22Rv1 (cell line): ENCODE data around the gene RMND5B.

ENCODE experiments used
- H3K27ac ChIP-seq: fragments of 450-650 bp; 2 replicates; pipeline ENCODE4 v1.5.1; 2017
- ZFX ChIP-seq: fragments of 450-650 bp; IDR thresholded peaks from 2 replicates; pipeline ENCODE4 v1.6.1; 2017; ENCODE audit warnings: antibody characterized with exemption, borderline replicate concordance
- TF ChIP-seq, protein P1 (sequence below): fragments of 450-650 bp; IDR thresholded peaks from 2 replicates; pipeline ENCODE4 v1.5.1; 2017; ENCODE audit warnings: mild to moderate bottlenecking

Gene RMND5B

DNA sequence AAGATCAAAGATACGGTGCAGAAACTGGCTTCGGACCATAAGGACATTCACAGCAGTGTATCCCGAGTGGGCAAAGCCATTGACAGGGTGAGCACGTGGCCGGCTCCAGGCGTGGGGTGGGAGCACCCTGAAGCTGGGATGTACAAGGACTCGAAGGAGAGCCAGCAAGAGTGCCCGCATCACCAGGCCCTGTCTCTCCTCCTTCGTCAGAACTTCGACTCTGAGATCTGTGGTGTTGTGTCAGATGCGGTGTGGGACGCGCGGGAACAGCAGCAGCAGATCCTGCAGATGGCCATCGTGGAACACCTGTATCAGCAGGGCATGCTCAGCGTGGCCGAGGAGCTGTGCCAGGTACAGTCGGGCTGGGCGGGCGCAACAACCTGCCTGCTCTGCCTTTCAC lies 11.8 kb downstream of the RMND5B start:
- TF ChIP-seq, protein P1, sequence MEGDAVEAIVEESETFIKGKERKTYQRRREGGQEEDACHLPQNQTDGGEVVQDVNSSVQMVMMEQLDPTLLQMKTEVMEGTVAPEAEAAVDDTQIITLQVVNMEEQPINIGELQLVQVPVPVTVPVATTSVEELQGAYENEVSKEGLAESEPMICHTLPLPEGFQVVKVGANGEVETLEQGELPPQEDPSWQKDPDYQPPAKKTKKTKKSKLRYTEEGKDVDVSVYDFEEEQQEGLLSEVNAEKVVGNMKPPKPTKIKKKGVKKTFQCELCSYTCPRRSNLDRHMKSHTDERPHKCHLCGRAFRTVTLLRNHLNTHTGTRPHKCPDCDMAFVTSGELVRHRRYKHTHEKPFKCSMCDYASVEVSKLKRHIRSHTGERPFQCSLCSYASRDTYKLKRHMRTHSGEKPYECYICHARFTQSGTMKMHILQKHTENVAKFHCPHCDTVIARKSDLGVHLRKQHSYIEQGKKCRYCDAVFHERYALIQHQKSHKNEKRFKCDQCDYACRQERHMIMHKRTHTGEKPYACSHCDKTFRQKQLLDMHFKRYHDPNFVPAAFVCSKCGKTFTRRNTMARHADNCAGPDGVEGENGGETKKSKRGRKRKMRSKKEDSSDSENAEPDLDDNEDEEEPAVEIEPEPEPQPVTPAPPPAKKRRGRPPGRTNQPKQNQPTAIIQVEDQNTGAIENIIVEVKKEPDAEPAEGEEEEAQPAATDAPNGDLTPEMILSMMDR, result no peak
- H3K27ac ChIP-seq, result no peak overlapping the region

GRCh38 chr5:178143246-178143645 lies 12.4 kb downstream of the RMND5B start:
- H3K27ac ChIP-seq, result no peak overlapping the region
- TF ChIP-seq, protein P1, result no peak
- no peak for TF ChIP-seq ZFX

GRCh38 chr5:178143901-178144300 lies 13.1 kb downstream of the RMND5B start:
- no peak overlapping the region for H3K27ac ChIP-seq
- no peak for TF ChIP-seq ZFX
- TF ChIP-seq, protein P1, result no peak

DNA sequence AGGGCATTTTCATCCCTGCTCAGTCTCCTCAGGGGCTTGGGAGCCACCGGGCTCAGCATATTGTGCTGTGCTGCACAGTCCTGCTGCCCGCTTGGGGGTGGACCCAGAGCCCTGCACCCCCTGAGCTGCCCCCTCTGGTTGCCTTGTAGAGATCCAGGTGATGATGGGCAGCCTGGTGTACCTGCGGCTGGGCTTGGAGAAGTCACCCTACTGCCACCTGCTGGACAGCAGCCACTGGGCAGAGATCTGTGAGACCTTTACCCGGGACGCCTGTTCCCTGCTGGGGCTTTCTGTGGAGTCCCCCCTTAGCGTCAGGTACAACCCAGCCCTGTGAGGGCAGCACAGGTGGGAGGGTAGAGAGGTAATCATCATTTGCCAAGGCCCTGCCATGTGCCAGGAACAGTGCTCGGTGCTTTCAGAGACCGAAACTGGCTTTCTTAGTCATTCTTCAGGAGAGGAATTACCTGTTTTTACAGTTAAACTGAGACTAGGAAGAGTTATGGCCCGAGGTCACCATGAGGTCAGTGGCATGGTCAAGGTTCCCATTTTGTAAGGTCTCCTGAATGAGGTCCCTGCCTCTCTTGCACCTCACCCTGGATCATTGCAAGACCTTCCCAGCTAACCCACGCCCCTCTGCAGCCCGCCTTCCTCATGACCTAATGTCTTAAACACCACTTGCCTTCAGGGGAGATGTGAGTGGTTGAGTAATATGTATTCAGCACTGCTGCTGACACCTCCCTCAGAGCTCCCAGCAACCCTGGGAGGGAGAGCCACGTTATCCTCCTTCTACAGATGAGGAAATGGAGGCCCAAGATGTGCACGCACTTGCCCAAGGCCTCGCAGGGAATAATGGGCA lies 15.4 kb downstream of the RMND5B start:
- TF ChIP-seq ZFX, result no peak
- TF ChIP-seq, protein P1, result peak; percentile 90
- no peak overlapping the region for H3K27ac ChIP-seq

- H3K27ac ChIP-seq, result no peak overlapping the region
- no peak for TF ChIP-seq ZFX
- TF ChIP-seq, protein P1, result no peak
Observed at GRCh38 chr5:178147406-178147805, 16.6 kb downstream of the RMND5B start.

GRCh38 chr5:178149199-178149932 lies 18.6 kb downstream of the RMND5B start:
- 0 out of 2 replicates have a peak overlapping the region, but pooled peaks have one; percentile 15 for H3K27ac ChIP-seq
- TF ChIP-seq ZFX, result no peak
- TF ChIP-seq, protein P1, result no peak
